Central memory CD4-positive, alpha-beta T cell (primary cell): Measurements from ENCODE around the gene CSMD2.

Source experiments
- DNase-seq: peaks from one replicate; pipeline ENCODE4 v3.0.0; 2022

Gene CSMD2

DNA sequence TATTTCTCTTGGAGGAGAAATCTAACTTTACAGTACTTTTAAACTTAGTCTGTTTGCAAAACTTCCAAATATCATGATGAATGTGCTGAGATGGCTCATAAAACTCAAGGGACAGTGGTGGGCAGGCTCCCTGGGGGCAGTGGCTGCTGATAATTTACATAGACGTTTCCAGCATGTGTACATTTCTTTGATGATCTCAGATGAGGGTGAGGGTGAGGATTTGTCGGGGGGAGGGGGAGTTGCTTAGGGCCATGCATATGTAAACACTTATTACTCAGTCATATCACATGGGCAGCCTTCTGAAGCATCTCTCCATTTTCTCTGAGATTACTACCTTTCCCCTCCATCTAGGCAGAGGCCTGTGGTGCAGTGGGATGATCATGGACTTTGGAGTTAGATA, 454.1 kb downstream of the CSMD2 start:
- no peak for DNase-seq

GRCh38 chr1:33709783-33710718, 455.0 kb downstream of the CSMD2 start:
- no peak for DNase-seq

GRCh38 chr1:33709174-33709782, 455.8 kb downstream of the CSMD2 start:
- DNase-seq = no peak

DNA sequence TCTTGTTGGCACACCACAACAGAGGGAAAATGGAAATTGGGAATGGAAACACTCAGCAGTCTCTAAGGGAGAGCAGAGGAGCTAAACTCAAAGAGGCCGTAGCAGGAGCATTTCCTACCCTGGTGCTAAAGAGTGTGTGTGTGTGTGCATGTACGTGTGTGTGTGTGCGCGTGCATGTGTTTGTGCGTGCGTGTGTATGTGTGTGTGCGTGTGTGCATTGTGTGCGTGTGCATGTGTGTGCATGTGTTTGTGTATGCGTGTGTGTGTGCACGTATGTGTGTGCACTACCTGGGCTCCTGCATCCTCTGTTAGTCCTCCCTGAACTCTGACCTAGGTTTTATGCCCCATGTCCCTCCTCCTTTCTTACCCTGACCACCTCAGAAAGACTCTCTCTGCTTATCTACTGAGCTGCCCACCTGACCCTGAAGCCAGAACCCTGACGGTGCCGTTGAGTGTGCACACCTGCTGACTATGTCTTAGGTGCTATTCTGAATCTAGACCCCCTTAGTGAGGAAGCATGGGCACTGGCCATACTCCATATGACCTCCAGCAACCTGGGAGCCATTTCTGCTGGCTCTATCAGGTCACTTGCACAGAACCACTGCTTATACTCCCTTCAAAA, 458.3 kb downstream of the CSMD2 start:
- DNase-seq = no peak

DNA sequence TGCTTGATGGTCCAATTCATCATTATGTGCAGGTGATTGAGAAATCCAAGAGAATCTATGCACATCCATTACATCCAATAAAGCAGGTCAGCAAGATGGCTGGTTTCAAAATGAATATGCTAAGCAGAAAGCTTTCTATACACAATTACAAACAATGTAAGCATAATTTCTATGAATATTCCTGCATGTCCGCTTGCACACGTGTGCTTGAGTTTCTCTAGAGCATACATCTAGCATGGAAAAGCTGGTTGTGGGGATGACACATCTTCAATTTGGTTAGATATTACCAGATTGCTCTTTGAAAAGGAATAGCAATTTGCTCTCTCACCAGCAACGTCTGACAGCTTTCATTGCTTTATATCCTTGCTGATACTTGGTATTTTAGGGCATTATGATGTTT, 461.6 kb downstream of the CSMD2 start:
- no peak for DNase-seq

DNA sequence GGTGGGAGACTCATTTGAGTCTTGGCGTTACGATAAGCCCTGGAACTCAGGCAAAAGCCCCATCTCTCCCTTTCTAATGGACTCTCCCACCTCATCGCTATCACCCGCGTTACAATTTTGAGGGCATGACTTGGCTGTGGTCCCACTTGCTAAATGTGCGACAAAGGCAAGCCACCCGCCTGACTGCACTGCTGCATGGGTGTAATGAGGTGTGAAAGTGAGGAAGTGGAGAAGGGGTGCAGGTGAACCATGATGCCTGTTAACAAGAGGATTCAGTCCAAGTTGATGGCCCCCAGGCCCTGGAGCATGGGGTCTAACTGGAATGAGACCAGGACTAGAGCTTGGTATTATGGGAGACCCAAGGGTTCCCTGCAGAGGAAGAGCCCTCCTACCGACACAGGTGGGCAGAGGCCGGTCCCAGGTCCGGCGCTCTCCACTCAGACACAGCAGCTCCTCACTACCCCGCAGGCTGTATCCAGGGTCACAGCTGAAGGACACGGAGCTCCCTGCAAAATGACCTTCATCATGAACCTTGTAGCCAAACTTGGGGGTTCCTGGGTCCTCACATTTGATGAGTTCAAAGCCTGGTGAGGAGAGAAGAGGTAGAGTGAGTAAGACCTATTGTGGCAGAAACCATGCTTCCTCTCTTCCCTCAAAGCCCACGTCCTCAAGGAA, 466.5 kb downstream of the CSMD2 start:
- no peak for DNase-seq

GRCh38 chr1:33697816-33698215, 467.2 kb downstream of the CSMD2 start:
- no peak for DNase-seq

DNA sequence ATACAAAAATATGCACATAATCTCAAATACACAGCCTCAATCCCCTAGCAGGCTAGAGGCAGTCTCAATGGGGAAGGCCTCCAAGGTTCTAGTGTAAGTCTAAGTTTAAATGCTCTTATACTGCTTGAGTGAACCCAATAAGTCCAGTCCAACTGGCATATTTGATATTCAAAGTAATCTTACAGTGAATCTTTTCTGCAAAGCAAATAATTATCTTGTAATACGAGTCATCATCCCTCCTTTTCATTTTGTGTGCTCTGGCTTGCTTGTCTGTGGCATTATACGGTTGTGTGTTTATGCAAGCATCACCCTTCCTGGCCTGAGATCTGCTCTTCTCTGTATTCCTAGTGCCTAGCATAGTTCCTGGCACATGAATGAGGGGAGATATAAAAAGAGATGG, 468.1 kb downstream of the CSMD2 start:
- no peak for DNase-seq

DNA sequence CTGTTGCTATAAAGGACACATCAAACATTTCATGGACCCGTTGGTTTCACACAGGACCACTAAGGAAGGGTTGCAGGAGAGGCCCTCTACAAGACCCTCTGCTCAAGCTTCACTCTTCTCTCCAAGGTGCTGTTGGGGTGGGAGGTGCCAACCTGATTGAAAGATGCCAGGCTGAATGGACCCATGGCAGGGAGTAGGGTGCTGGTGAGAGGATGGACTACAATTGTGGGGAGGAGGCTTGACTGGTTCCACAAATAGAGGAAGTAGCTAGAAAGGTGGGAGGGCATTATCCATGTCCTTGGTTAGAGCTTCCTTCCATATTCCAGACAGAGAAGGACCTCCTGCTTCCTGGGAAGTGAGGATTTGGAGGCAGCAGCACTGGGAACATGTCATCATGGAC, 468.7 kb downstream of the CSMD2 start:
- no peak for DNase-seq

- DNase-seq = no peak
Measured at GRCh38 chr1:33692206-33693188, 472.5 kb downstream of the CSMD2 start.

GRCh38 chr1:33687000-33687399, 478.0 kb downstream of the CSMD2 start:
- no peak for DNase-seq

DNA sequence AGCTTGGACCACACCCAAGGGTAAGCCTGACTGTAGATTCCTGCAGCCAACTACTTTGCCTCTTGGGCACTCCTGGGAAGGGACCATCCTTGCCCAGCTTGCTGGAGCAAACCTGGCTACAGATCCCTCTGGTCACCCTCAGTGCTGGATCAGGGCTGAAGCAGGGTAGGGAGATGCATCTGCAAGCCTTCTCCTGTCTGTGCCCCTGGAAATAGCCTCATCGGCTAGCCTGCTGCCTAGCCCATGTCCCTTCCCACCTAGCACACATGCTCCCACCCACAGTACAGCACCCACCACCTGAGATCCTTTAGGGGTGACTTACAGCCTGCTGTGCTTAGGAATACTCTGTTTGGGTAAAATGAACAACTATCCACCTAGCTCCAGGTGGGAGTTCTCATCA, 478.5 kb downstream of the CSMD2 start:
- no peak for DNase-seq

- no peak for DNase-seq
Measured at GRCh38 chr1:33685256-33685655, 479.8 kb downstream of the CSMD2 start.

- no peak for DNase-seq
Measured at GRCh38 chr1:33684396-33685179, 480.4 kb downstream of the CSMD2 start.

- DNase-seq = no peak
Measured at GRCh38 chr1:33683913-33684312, 481.1 kb downstream of the CSMD2 start.

- no peak for DNase-seq
Measured at GRCh38 chr1:33682371-33682770, 482.7 kb downstream of the CSMD2 start.

DNA sequence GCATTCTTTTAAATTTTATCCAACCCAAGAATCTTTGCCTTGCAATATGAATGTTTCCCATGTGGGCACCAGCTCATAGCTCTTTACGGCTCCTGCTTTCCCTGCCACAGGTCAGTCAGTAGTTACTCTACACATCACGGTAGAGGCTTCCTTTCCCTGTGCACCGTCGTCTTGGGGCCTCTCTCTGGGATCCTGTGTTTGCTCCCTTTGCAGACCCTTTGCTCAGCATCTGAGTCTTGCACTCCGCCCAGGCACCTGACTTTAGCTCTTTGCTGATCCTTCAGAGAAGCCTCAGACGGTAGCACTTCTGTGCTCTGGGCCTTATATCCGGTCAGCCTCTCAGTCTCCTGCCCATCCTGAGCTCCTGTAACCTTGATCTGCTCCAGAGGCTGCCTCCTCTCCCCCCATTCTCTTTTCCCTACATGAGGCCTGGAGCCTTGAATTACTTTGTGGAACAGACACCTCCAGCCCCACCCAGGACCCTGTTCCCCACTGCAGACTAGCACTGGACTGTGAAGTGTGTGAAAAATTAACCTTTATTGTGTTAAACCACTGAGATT, 484.7 kb downstream of the CSMD2 start:
- no peak for DNase-seq

DNA sequence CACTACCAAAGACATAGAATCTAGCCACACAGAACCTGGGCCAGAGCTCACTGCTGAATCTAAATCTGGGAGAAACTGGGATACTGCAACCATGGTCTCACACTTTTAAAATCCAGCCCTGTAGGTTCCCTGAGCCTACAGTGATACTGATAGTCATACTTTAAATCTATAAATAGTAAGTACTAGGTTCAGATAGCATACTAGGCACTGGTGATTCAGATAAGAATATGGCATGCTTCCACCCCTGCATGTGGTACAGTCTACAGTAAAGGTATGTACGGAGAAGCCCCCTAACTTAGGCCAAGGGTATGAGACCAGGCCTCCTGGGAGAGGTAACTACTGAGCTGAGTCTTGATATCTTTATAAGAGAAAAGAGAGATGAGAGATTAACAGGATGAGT, 494.5 kb downstream of the CSMD2 start:
- DNase-seq = no peak

DNA sequence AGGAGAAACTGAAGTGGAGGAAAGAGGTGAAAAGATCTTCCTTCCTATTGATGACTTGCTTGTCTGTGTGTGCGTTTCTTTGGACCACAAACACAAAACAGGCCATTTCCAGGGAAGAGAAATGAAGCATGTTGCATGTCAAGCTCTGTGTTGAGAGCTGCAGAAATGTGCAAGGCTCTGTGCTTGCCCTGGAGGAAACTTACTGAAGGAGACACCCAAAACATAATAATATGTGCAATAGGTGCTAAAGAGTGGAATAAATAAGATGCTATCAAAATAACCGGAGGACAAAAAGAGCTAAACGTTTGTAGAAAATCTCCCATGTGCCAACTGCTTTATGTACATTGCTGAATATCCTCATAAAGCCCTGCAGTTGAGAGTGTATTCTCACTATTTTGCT, 496.3 kb downstream of the CSMD2 start:
- DNase-seq = no peak

GRCh38 chr1:33667386-33668282, 497.4 kb downstream of the CSMD2 start:
- DNase-seq = no peak
